UCSD-AML1 (cell line): Measurements from ENCODE around the gene HTR1B.

ENCODE experiments used
- DNase-seq: peaks from one replicate; lab custom pipeline; 2025; ENCODE audit not compliant: unreplicated experiment; lab: John Stamatoyannopoulos, UW

Gene HTR1B

GRCh38 chr6:77456531-77457248 lies 6.6 kb downstream of the HTR1B start:
- DNase-seq: no peak

GRCh38 chr6:77455271-77455670 lies 8.0 kb downstream of the HTR1B start:
- no peak for DNase-seq

GRCh38 chr6:77454386-77454785 lies 8.9 kb downstream of the HTR1B start:
- DNase-seq: no peak

- no peak for DNase-seq
Measured at GRCh38 chr6:77451466-77451865, 11.8 kb downstream of the HTR1B start.

DNA sequence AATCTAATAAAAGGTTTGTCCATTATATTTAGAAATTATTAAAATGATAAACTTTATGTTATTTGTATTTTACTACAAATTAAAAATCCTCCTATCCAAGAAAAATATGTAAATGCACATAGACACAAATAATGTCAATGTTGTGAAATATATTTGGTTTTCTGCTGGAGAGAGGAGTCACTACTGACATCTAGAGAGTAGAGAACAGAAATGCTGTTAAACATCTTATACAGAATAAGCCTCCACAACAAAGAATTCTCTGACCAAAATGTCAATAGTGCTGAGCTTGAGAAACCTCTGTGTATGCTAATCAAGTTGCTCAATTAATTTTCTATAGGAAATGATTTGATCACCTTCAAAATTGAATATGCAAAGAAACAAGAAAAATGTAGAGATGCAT lies 12.4 kb downstream of the HTR1B start:
- DNase-seq: no peak

DNA sequence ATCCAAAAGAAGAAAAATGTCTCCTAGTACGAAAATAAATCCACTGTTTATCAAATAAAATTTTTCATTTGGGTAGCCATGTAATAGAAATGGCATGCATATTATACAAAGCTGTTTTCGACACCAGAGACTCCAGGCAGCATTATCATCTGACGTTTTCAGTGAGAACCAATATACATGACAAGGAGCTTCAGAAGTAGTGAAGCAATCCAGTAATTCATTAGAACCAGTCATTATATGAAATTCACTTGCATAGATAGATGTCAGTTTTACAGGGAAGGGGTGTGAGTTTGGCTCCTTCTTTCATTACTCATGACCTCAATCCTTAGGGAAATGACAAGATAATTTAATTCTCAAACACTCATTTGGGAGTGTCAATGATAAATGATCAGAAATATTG lies 14.7 kb downstream of the HTR1B start:
- no peak for DNase-seq

- no peak for DNase-seq
Measured at GRCh38 chr6:77447254-77447653, 16.0 kb downstream of the HTR1B start.

GRCh38 chr6:77446249-77446648 lies 17.0 kb downstream of the HTR1B start:
- no peak for DNase-seq

DNA sequence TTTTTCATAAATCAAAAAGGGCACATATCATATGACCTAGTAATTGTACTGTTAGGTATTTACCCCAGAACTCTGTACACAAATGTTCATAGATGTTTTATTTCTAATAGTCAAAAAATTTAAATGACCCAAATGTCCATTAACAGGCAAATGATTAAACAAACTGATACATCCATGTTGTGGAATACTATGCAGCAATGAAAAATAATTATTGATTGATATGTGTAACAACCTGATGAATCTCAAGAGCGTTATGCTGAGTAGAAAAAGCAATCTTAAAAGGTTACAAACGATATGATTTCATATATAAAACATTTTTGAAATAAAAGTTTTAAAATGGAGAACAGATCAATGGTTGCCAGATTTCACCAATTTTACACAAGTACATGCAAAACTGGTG lies 18.1 kb downstream of the HTR1B start:
- no peak for DNase-seq

GRCh38 chr6:77440206-77440976 lies 22.9 kb downstream of the HTR1B start:
- no peak for DNase-seq

- no peak for DNase-seq
Measured at GRCh38 chr6:77433888-77434287, 29.4 kb downstream of the HTR1B start.

GRCh38 chr6:77430504-77430903 lies 32.8 kb downstream of the HTR1B start:
- DNase-seq: no peak

- DNase-seq: no peak
Measured at GRCh38 chr6:77425671-77426070, 37.6 kb downstream of the HTR1B start.

DNA sequence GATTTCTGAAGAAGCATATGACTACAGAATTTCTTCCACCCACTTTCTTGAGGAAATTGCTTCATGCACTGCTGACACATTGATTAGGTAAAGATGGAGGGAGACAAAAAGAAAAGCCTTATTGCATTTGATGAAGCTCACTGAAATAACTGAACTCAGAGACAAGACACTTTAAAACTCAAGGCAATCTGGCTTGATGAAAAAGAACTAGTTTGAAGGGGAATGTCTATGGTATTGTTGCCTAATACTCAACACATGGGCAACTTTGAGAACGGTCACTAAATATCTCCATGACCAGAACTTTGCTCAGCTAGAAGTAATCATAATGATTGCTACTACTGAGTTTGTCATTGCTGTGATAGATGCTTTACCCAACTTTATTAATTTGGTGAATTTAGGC lies 38.1 kb downstream of the HTR1B start:
- no peak for DNase-seq

DNA sequence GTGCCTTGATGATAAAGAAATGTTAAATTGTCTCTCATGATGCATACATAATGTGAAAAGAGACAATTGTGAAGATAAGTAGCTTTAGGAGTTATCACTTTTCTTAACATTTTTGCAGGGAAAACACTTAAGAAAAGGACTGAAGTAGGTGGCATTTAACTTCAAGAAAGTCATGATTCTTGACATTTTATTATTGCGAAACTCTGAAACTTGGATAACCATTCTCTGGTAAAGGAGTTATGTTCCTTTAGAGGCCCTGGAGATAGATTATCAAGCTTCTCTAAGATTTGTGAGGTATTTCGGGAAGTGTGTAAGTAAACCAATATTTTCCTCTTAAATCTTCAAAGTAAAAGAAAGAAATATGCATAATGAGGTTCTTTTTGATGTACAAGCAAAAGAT lies 38.5 kb downstream of the HTR1B start:
- no peak for DNase-seq

DNA sequence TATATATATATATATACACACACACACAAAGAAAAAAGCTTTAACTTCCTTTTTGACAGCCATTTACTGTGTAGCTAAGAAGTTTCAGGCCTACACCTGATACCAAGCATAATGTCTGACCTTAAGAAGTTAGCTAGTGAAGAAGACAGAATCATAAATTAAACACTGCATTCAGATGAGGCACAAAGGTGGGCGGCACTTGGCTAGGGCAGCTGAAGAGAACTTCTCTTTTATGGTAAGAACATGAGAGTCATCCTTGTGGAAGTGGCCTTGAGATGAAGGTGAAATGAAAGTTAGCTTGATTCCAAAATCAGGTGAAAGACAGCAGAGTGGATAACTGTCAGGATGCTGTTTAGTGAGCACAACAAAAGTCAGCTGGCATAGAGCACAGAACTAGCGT lies 46.5 kb downstream of the HTR1B start:
- no peak for DNase-seq

DNA sequence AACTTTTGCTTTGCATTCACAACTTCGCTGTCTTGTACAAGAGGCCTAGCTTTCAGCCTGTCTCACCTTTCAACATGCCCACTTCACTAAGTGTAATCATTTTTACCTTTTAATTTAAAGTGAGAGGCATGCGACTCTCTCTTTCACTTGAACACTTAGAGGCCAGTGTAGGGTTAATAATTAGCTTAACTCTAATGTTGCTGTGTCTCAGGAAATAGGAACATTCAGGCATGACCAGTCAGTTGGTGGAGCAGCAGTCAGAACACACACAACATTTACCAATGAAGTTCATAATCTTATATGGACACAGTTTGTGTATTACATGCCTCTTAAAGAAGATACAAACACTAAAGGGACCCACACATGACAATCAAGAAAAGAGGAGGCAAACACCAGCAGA lies 47.6 kb downstream of the HTR1B start:
- no peak for DNase-seq
